ENCODE data around the gene ART3.
A peak's percentile ranks its signal among the peaks of the same experiment; 100 is the strongest.

The ART3 gene

GRCh38 chr4:76067652-76068286, 6.7 kb upstream of the ART3 start:
- peak; percentile 49 for DNase-seq (ENCODE audit: low read depth, low spot score)

- DNase-seq (ENCODE audit: low read depth, low spot score): no peak
Observed at GRCh38 chr4:76072760-76073159, 1.7 kb upstream of the ART3 start.

GRCh38 chr4:76074993-76075600, 588 bp downstream of the ART3 start:
- DNase-seq (ENCODE audit: low read depth, low spot score): no peak

- no peak for DNase-seq (ENCODE audit: low read depth, low spot score)
Observed at GRCh38 chr4:76078033-76078613, 3.6 kb downstream of the ART3 start.

- DNase-seq (ENCODE audit: low read depth, low spot score): no peak
Observed at GRCh38 chr4:76083386-76083988, 9.0 kb downstream of the ART3 start.

GRCh38 chr4:76084542-76084941, 10.0 kb downstream of the ART3 start:
- DNase-seq (ENCODE audit: low read depth, low spot score): no peak

- DNase-seq (ENCODE audit: low read depth, low spot score): no peak
Observed at GRCh38 chr4:76087007-76087769, 12.7 kb downstream of the ART3 start.

GRCh38 chr4:76088719-76089118, 14.2 kb downstream of the ART3 start:
- DNase-seq (ENCODE audit: low read depth, low spot score): no peak

GRCh38 chr4:76090241-76090691, 15.8 kb downstream of the ART3 start:
- no peak for DNase-seq (ENCODE audit: low read depth, low spot score)

- DNase-seq (ENCODE audit: low read depth, low spot score): no peak
Observed at GRCh38 chr4:76091052-76091451, 16.5 kb downstream of the ART3 start.

- DNase-seq (ENCODE audit: low read depth, low spot score): no peak
Observed at GRCh38 chr4:76095568-76095967, 21.1 kb downstream of the ART3 start.

- DNase-seq (ENCODE audit: low read depth, low spot score): no peak
Observed at GRCh38 chr4:76096076-76096475, 21.6 kb downstream of the ART3 start.

GRCh38 chr4:76105652-76106051, 31.1 kb downstream of the ART3 start:
- DNase-seq (ENCODE audit: low read depth, low spot score): no peak

- DNase-seq (ENCODE audit: low read depth, low spot score): no peak
Observed at GRCh38 chr4:76106442-76106841, 31.9 kb downstream of the ART3 start.

- no peak for DNase-seq (ENCODE audit: low read depth, low spot score)
Observed at GRCh38 chr4:76108467-76109181, 34.1 kb downstream of the ART3 start.

GRCh38 chr4:76116821-76117220, 42.3 kb downstream of the ART3 start:
- no peak for DNase-seq (ENCODE audit: low read depth, low spot score)

- DNase-seq (ENCODE audit: low read depth, low spot score): no peak
Observed at GRCh38 chr4:76117536-76117935, 43.0 kb downstream of the ART3 start.

GRCh38 chr4:76120199-76120598, 45.7 kb downstream of the ART3 start:
- DNase-seq (ENCODE audit: low read depth, low spot score): no peak

- DNase-seq (ENCODE audit: low read depth, low spot score): no peak
Observed at GRCh38 chr4:76125816-76126215, 51.3 kb downstream of the ART3 start.

- no peak for DNase-seq (ENCODE audit: low read depth, low spot score)
Observed at GRCh38 chr4:76127754-76128153, 53.2 kb downstream of the ART3 start.

GRCh38 chr4:76141241-76141640, 66.7 kb downstream of the ART3 start:
- no peak for DNase-seq (ENCODE audit: low read depth, low spot score)
